HFFc6 (cell line): ENCODE measurements around the gene CCR4. TPM values are rescaled to one million over a fixed set of nuclear protein-coding genes. Genes with fewer than 3 reads are reported as not detected.

Experiments
- DNase-seq: peaks from one replicate; pipeline ENCODE4 v3.0.0-alpha.2; 2018
- H3K27ac Mint-ChIP-seq: 2 replicates; pipeline ENCODE4 v1.8.0; 2020; ENCODE audit warnings: mild to moderate bottlenecking, mixed read lengths
- H3K27me3 Mint-ChIP-seq: 2 replicates; pipeline ENCODE4 v1.8.0; 2021; ENCODE audit warnings: mild to moderate bottlenecking, moderate library complexity, mixed read lengths; ENCODE audit not compliant: insufficient read depth
- H3K36me3 Mint-ChIP-seq: 2 replicates; pipeline ENCODE4 v1.8.0; 2021; ENCODE audit warnings: low read depth, mixed read lengths
- H3K4me1 Mint-ChIP-seq: 2 replicates; pipeline ENCODE4 v1.8.0; 2020; ENCODE audit warnings: low read depth, mixed read lengths
- H3K4me3 Mint-ChIP-seq: 2 replicates; pipeline ENCODE4 v1.8.0; 2020; ENCODE audit warnings: mild to moderate bottlenecking, moderate library complexity, mixed read lengths
- H3K9me3 Mint-ChIP-seq: 2 replicates; pipeline ENCODE4 v1.8.0; 2020; ENCODE audit warnings: mild to moderate bottlenecking, mixed read lengths
- CTCF ChIP-seq: fragments of 200-600 bp; sonication (generic); IDR thresholded peaks from 2 replicates; pipeline ENCODE4 v1.5.0; 2021; ENCODE audit warnings: antibody characterized with exemption, mild to moderate bottlenecking
- total RNA-seq, 6 experiments: library from RNA; stranded (reverse); fragmentation: NEBNext Ultra II Directional; extraction: Animal tissue kit (Norgen Biotek cat#: 25700); gene quantifications; 2 replicates in 1 of 6; 3 replicates in 5 of 6; pipeline ENCODE4 v1.2.3, GENCODE V29; 2021

CCR4 gene
- total RNA-seq, 6 experiments from 2014 or later, result not detected

- H3K4me1 Mint-ChIP-seq, result no peaks in the 10 kb centered on the region
- no peaks in the 10 kb centered on the region for H3K9me3 Mint-ChIP-seq
- no peak for TF ChIP-seq CTCF
- H3K27me3 Mint-ChIP-seq, result peaks cover 2% of the 10 kb centered on the region; the same call in 1 of the 2 replicates
- no peak overlapping the region for H3K4me3 Mint-ChIP-seq
- DNase-seq, result no peak
- H3K27ac Mint-ChIP-seq, result no peak overlapping the region
- H3K36me3 Mint-ChIP-seq, result peaks cover 14% of the 10 kb centered on the region
These were observed 47.4 kb downstream of the CCR4 start for GRCh38 chr3:32998631-32999451.

GRCh38 chr3:33000691-33001385, 49.4 kb downstream of the CCR4 start:
- TF ChIP-seq CTCF, result no peak
- Mint-ChIP-seq H3K4me3 (no peak overlapping the region), H3K27ac (no peak overlapping the region), H3K9me3 (no peaks in the 10 kb centered on the region), H3K27me3 (peaks cover 2% of the 10 kb centered on the region; the same call in 1 of the 2 replicates), H3K36me3 (peaks cover 14% of the 10 kb centered on the region), H3K4me1 (no peaks in the 10 kb centered on the region)
- DNase-seq, result no peak

GRCh38 chr3:33001889-33002288, 50.4 kb downstream of the CCR4 start:
- peaks cover 2% of the 10 kb centered on the region; the same call in 1 of the 2 replicates for H3K27me3 Mint-ChIP-seq
- peaks cover 14% of the 10 kb centered on the region for H3K36me3 Mint-ChIP-seq
- no peak overlapping the region for H3K4me3 Mint-ChIP-seq
- H3K9me3 Mint-ChIP-seq, result no peaks in the 10 kb centered on the region
- no peak for DNase-seq
- no peak overlapping the region for H3K27ac Mint-ChIP-seq
- no peaks in the 10 kb centered on the region for H3K4me1 Mint-ChIP-seq
- no peak for TF ChIP-seq CTCF

GRCh38 chr3:33003308-33003707, 51.9 kb downstream of the CCR4 start:
- TF ChIP-seq CTCF, result no peak
- Mint-ChIP-seq H3K4me3 (no peak overlapping the region), H3K27me3 (peaks cover under 1% of the 10 kb centered on the region; the same call in 1 of the 2 replicates), H3K27ac (no peak overlapping the region), H3K36me3 (peaks cover 18% of the 10 kb centered on the region), H3K4me1 (no peaks in the 10 kb centered on the region), H3K9me3 (no peaks in the 10 kb centered on the region)
- no peak for DNase-seq

GRCh38 chr3:33004205-33004604, 52.8 kb downstream of the CCR4 start:
- no peaks in the 10 kb centered on the region for H3K9me3 Mint-ChIP-seq
- no peak for TF ChIP-seq CTCF
- H3K27ac Mint-ChIP-seq, result no peak overlapping the region

More at GRCh38 chr3:33004205-33004604, 52.8 kb downstream of the CCR4 start:
- no peak overlapping the region for H3K4me3 Mint-ChIP-seq
- no peaks in the 10 kb centered on the region; the same call in 1 of the 2 replicates for H3K27me3 Mint-ChIP-seq
- DNase-seq, result no peak
- no peaks in the 10 kb centered on the region for H3K4me1 Mint-ChIP-seq
- peaks cover 18% of the 10 kb centered on the region for H3K36me3 Mint-ChIP-seq
